H1 (cell line): Measurements from ENCODE around the gene SPCS1. TPM values are rescaled to one million over a fixed set of nuclear protein-coding genes. Genes with fewer than 3 reads are reported as not detected.

Source experiments
- BACH1 ChIP-seq: IDR thresholded peaks from 2 replicates; pipeline ENCODE4 v1.6.1; 2012; ENCODE audit warnings: low read length, improper control_type of control experiment
- BRCA1 ChIP-seq: IDR thresholded peaks from 2 replicates; pipeline ENCODE4 v1.6.1; 2012; ENCODE audit warnings: low read depth, low read length, improper control_type of control experiment
- CHD7 ChIP-seq: fragments of 300-600 bp; sonication (generic); IDR thresholded peaks from 2 replicates; pipeline ENCODE4 v1.7.1; 2012; ENCODE audit warnings: low read length, moderate library complexity, mild to moderate bottlenecking, inconsistent platforms; ENCODE audit not compliant: insufficient replicate concordance
- CREB1 ChIP-seq: IDR thresholded peaks from 2 replicates; pipeline ENCODE4 v1.6.1; 2012; ENCODE audit warnings: inconsistent platforms
- CTBP2 ChIP-seq: IDR thresholded peaks from 2 replicates; pipeline ENCODE4 v1.7.0; 2011; ENCODE audit warnings: borderline replicate concordance, mild to moderate bottlenecking, moderate library complexity, mixed read lengths, low read length; ENCODE audit not compliant: insufficient read depth, insufficient read length
- RFX5 ChIP-seq: IDR thresholded peaks from 2 replicates; pipeline ENCODE4 v1.6.1; 2011; ENCODE audit warnings: low read depth, low read length, improper control_type of control experiment, borderline replicate concordance
- SUZ12 ChIP-seq: fragments of 200-600 bp; sonication (generic); IDR thresholded peaks from 2 replicates; pipeline ENCODE4 v1.6.1; 2012; ENCODE audit warnings: mild to moderate bottlenecking, inconsistent platforms, low read length, moderate library complexity, mixed read lengths
- TAF1 ChIP-seq: IDR thresholded peaks from 2 replicates; pipeline ENCODE4 v1.6.1; 2011; ENCODE audit warnings: mild to moderate bottlenecking, low read depth, low read length
- polyA plus RNA-seq, 7 experiments: library from polyadenylated mRNA; depleted of rRNA in 3 of 7; stranded (reverse) in 5 of 7; unstranded in 2 of 7; fragments of >200 nt in 5 of 7; fragments of 200-250 nt in 2 of 7; gene quantifications; 1 replicate in 5 of 7; 2 replicates in 1 of 7; 4 replicates in 1 of 7; pipeline versions ENCODE4 v1.2.1 to v1.2.3, GENCODE V29; 2011 to 2013; ENCODE audit warnings: missing spikeins in 2 of 7, mixed read lengths in 2 of 7
- total RNA-seq: library from RNA; stranded (reverse); fragmentation: NEBNext Ultra II Directional; extraction: Animal tissue kit (Norgen Biotek cat#: 25700); gene quantifications from 2 replicates; pipeline ENCODE4 v1.2.1, GENCODE V29; 2021

The SPCS1 gene
- total and polyA plus RNA-seq, 2 of the 8 experiments (the other 6 are each of a cell fraction or from before 2014, with no cell fraction given) = 104 to 191 TPM

GRCh38 chr3:52679199-52679538 is 26.7 kb upstream of the SPCS1 start (continued):
- TF ChIP-seq CHD7 (no peak), RFX5 (no peak), BRCA1 (no peak), SUZ12 (no peak), TAF1 (no peak), CTBP2 (no peak), CREB1 (no peak), BACH1 (no peak)
